ENCODE measurements around the gene PTGES.
"Not testable (repeated sequence)": the region's sequence is repeated elsewhere in the genome, so short reads cannot be mapped to it uniquely, and the experiment has no call there.

The PTGES gene, protein sequence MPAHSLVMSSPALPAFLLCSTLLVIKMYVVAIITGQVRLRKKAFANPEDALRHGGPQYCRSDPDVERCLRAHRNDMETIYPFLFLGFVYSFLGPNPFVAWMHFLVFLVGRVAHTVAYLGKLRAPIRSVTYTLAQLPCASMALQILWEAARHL

DNA sequence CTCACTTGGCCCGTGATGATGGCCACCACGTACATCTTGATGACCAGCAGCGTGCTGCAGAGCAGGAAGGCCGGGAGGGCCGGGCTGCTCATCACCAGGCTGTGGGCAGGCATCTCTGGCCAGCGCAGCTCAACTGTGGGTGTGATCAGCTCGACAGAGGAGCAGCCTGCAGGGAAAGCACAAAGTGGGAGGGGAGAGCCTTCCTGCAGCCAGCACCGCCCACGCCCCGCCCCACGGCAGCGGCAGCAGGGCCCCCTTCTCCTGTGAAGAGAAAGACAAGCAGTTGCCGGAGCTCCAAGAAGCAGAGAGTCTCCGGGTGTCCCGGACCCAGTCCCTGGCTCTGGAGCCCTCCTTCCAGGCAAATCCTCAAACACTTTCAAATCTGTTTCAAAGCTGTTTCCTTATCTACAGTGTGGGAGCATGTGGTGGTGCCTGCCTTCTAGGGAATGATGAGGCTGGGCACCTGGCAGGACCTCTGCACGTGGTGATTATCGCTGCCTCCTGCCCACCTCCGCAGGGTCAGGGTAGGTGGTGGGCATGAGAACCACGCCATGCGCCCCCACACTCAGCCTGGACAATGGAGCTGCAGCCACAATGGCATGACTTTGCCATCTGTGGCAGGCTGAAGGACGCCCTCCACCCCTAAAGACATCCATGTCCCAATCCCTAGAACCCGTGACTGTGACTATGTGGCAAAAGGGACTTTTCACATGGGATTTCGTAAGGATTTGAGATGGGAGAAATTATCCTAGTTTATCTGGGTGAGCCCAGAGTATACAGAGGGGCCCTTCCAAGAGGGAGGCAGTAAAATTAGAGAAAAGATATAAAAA lies at the start of gene PTGES:
PTGES (minus strand) TSS at position 143 of the 830 bp plus-strand sequence; CDS start at position 113, 30 bp downstream.
- DNase-seq (ENCODE audit: low read depth) = no peak
- no peak within 1 kb of the TSS for H3K4me3 ChIP-seq (ENCODE audit: low read depth, low read length)
- TF ChIP-seq, protein P1, sequence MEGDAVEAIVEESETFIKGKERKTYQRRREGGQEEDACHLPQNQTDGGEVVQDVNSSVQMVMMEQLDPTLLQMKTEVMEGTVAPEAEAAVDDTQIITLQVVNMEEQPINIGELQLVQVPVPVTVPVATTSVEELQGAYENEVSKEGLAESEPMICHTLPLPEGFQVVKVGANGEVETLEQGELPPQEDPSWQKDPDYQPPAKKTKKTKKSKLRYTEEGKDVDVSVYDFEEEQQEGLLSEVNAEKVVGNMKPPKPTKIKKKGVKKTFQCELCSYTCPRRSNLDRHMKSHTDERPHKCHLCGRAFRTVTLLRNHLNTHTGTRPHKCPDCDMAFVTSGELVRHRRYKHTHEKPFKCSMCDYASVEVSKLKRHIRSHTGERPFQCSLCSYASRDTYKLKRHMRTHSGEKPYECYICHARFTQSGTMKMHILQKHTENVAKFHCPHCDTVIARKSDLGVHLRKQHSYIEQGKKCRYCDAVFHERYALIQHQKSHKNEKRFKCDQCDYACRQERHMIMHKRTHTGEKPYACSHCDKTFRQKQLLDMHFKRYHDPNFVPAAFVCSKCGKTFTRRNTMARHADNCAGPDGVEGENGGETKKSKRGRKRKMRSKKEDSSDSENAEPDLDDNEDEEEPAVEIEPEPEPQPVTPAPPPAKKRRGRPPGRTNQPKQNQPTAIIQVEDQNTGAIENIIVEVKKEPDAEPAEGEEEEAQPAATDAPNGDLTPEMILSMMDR (IDR thresholded peaks at IDR 0.05; ENCODE audit: low read depth, low read length, missing control alignments) = no peak

DNA sequence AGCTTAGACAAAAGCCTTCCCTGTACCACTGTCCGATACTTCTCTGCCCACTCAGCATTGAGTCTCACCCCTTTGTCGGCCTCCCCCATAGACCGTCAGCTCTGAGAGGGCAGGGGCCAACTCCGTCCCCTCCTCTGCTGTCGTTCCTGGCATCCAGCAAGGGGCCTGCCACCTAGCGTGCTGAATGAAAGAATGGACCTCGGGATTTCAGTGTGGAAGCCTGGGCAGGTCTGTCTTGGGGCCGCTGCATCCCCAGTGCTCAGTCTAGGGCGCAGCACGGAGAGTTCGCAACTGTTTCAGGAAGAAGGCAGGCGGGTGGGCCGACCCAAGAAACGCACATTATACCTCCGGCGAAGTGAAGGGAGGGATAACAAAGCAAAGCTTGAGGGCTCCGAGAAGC lies 48.7 kb upstream of the PTGES start:
- no peak overlapping the region for H3K4me3 ChIP-seq (ENCODE audit: low read depth, low read length)
- no peak for DNase-seq (ENCODE audit: low read depth)
- TF ChIP-seq, protein P1 (IDR thresholded peaks at IDR 0.05; ENCODE audit: low read depth, low read length, missing control alignments) = no peak

DNA sequence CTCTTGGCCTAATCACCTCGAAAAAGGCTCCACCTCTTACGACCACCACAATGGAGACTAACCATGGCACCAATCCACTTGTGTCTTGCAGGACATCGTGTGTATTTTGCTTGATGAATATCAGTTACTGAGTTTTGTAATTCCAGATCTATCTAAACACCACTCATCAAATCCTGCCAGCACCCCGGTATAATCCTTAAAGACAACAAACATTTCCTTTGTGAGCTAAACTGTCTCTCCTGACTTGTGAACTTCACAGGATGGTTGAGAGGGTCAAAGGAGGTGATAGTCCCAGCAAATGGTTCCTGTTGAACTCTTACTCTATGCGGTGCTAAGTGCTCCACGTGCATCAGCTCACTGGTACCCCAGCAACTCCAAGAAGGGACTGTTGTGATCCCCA lies 46.1 kb upstream of the PTGES start:
- H3K4me3 ChIP-seq (ENCODE audit: low read depth, low read length) = no peak overlapping the region
- TF ChIP-seq, protein P1 (IDR thresholded peaks at IDR 0.05; ENCODE audit: low read depth, low read length, missing control alignments) = no peak
- no peak for DNase-seq (ENCODE audit: low read depth)

DNA sequence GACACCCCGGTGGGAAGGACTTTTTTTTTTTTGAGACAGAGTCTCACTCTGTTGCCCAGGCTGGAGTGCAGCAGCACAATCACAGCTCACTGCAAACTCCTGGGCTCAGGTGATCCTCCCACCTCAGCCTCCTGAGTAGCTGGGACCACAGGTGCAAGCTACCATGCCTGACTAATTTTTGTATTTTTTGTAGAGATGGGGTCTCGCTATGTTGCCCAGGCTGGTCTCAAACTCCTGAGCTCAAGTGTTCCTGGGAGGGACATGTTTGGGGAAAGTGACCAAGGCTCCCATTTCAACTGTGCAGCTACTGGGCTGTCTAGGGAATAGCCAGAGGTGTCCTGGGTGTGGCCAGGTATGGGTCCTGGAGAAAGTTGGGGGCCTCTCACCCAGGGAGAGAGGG lies 43.2 kb upstream of the PTGES start:
- not testable (repeated sequence) for DNase-seq (ENCODE audit: low read depth); H3K4me3 ChIP-seq (ENCODE audit: low read depth, low read length)

DNA sequence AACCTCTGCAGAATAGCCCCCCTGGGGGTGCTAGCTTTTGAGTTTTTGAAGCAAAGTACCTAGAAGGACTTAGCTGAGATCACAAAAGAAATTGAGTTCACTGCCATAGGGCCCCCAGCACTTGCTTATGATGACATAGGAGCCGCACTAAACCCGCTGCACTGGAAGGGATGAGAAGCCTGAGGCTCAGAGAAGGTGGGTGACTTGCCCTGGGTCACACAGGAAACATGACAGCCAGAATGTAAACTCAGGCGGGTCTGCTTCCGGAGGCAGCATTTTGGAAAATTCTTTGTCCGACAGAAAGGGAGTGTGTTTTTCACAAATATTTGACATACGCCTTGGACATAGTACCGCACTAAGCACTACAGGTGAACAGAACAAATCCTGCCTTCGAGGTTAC lies 41.7 kb upstream of the PTGES start:
- TF ChIP-seq, protein P1 (IDR thresholded peaks at IDR 0.05; ENCODE audit: low read depth, low read length, missing control alignments) = no peak
- H3K4me3 ChIP-seq (ENCODE audit: low read depth, low read length) = no peak overlapping the region
- DNase-seq (ENCODE audit: low read depth) = no peak

DNA sequence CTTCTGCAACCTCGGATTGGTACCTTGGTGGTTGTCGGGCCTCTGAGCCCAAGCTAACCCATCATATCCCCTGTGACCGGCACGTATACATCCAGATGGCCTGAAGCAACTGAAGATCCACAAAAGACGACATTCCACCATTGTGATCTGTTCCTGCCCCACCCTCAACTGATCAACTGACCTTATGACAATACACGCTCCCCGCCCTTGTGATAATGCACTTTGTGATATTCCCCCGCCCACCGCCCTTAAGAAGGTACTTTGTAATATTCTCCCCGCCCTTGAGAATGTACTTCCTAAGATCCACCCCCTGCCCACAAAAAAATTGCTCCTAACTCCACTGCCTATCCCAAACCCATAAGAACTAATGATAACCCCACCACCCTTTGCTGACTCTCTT lies 33.6 kb upstream of the PTGES start:
- no peak overlapping the region for H3K4me3 ChIP-seq (ENCODE audit: low read depth, low read length)
- TF ChIP-seq, protein P1 (IDR thresholded peaks at IDR 0.05; ENCODE audit: low read depth, low read length, missing control alignments) = no peak
- no peak for DNase-seq (ENCODE audit: low read depth)

DNA sequence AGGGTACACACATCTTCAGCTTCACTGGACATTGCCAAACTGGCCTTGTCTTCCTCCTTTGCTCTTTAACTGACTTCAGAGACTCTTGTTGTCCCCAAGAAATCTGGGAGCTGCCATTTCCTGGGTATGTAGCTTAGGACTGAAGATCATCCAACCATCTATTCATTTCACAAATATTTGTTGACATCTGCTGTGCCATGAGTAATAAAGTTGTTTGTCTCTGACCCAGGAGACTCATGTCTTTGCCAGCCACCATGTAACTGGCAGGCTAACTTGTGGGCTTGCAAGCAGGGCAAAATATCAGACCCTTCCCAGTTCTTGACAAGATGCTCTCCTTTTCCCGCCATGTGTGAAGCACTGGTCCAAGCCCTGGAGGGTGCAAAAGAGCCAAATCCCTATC lies 33.0 kb upstream of the PTGES start:
- no peak for DNase-seq (ENCODE audit: low read depth)
- TF ChIP-seq, protein P1 (IDR thresholded peaks at IDR 0.05; ENCODE audit: low read depth, low read length, missing control alignments) = no peak

DNA sequence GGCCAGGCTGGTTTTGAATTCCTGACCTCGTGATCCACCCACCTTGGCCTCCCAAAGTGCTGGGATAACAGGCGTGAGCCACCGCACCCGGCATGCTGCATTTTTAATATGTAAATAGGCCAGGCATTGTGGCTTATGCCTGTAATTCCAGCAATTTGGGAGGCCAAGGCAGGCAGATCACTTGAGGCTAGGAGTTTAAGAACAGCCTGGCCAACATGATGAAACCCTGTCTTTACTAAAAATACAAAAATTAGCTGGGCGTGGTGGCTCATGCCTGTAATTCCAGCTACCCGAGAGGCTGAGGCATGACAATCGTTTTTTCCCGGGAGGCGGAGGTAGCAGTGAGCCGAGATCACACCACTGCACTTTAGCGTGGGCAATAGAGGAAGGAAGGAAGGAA lies 32.1 kb upstream of the PTGES start:
- not testable (repeated sequence) for DNase-seq (ENCODE audit: low read depth); H3K4me3 ChIP-seq (ENCODE audit: low read depth, low read length)

More for the DNA sequence above, 33.0 kb upstream of the PTGES start:
- no peak overlapping the region for H3K4me3 ChIP-seq (ENCODE audit: low read depth, low read length)
